Hematopoietic multipotent progenitor cell (in vitro differentiated cells): Measurements from ENCODE around the gene SLC25A26. TPM values are rescaled to one million over a fixed set of nuclear protein-coding genes. Genes with fewer than 3 reads are reported as not detected.

ENCODE experiments used
- DNase-seq, 3 donors: peaks; one replicate each; pipeline ENCODE4 v3.0.0-alpha.2; 2011 to 2015; ENCODE audit warnings: low read depth in 2 of 3, low spot score in 2 of 3
- total RNA-seq: library from RNA; depleted of rRNA; stranded (reverse); fragments of >200 nt; gene quantifications from one replicate; pipeline ENCODE4 v1.2.3, GENCODE V29; 2012

SLC25A26 gene, protein sequence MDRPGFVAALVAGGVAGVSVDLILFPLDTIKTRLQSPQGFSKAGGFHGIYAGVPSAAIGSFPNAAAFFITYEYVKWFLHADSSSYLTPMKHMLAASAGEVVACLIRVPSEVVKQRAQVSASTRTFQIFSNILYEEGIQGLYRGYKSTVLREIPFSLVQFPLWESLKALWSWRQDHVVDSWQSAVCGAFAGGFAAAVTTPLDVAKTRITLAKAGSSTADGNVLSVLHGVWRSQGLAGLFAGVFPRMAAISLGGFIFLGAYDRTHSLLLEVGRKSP
- total RNA-seq, result 22.1 TPM

DNA sequence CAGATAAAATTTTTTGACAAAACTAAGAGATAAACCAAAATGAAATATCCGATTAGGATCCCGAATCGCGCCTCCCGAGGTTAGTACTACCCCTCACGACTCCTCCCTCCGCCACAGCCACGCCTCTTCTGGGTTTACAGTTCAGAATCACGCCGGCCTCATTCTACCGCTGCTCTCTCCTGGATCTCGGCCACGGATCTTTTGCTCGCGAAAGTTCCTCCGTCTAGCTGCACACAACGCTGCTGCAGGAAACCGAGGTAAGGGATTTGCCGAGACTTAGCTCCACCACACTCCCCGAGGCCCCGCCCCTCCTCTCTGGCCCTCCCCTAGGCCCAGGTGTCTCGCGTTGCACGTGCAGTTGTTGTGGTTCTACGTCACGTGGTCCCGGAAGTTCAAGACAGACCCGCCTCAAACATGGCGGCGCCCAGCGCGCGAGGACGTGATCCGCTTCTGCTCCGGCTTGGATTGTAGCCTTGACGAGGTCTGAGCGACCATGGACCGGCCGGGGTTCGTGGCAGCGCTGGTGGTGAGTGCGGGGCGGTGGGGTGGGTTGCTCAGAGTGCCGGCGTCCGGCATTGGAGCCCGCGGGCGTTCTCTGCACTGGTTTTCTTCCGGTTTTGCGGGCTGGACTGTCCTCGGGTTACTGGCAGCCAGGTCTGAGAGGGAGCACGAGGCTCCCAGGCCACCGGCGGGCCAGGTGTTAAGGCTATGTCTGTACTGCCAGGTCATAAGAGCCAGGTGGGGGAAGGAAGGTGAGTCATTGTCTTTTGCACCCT, at the start of gene SLC25A26:
Gene SLC25A26, plus strand, starts transcription at position 400 of the 776 bp plus-strand sequence. Its CDS starts 94 bp downstream, at position 494.
- peak; percentile 94 to 98 (median 96) for DNase-seq

DNA sequence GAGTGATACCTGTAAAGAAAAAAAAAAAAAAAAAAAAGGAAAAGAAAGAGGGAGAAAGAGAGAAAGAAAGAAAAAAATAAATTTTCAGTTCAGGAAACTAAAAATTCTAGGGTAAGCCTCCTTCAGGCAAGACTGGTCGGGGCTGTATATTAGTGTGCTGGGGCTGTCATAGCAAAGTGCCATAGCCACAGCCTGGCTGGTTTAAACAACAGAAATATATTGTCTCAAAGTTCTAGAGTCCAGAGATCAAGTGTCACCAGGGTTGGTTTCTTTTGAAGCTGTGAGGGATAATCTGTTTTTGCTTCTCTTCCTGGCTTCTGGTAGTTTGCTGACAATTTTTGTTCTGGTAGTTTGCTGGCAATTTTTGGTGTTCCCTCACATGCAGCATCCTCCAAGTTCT, 48.4 kb upstream of the SLC25A26 start:
- no peak for DNase-seq

GRCh38 chr3:66177026-66177425, 43.8 kb upstream of the SLC25A26 start:
- no peak for DNase-seq

DNA sequence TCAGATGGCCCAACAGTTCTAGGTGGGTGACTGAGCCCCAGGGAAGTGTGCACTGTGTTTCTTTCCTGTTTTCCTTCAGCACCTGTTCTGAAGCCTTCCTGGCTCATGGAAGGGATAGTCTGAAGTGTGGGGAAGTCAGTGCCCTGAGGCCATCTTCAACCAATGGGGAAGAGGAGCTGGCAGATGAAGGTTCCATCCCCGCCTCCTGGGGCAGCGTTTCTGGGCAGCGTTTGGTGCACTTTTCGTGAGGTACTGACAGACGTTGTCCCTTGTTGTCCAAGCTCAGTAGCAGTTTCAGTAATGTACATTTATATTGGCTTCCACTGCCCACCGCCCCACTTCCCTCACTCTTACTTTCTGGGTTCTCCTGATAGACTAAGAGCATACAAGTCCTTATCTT, 42.6 kb upstream of the SLC25A26 start:
- DNase-seq, result no peak

DNA sequence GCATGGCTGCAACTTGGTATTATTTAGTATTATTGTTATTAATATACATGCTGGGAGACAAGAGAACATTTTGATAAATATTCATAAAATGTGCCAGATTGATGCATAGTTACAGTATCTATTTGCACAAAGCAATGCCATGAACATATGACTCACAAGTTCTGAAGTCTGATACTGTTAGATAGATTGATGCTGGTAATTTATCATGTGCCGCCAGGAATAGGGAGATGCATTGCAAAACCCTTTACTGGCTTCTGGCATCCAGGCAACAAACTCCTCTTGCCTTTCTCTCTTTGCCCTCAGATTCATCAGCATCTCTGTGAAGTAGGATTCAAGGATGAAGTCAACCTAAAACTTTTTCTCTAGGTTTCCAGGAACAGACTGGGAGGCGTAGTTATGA, 41.0 kb upstream of the SLC25A26 start:
- no peak for DNase-seq

DNA sequence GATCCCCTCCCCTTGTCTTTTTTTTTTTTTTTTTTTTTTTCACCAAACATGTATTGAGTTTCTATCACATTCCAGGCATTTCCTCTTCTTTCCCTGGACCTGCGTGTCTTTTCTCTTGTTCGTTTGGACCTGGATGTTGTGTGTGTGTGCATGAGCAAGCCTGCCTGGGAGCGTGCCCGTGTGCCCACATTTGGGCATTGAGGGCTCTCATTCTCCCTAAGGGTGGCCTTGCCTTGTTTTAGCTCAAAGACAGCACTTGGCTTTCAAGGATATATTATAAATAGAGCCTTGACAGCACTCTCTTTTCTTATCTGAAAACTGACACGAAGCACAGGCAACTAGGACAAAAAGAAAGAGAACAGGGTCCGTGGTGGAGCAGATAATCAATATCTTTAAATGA, 39.0 kb upstream of the SLC25A26 start:
- DNase-seq, result no peak

DNA sequence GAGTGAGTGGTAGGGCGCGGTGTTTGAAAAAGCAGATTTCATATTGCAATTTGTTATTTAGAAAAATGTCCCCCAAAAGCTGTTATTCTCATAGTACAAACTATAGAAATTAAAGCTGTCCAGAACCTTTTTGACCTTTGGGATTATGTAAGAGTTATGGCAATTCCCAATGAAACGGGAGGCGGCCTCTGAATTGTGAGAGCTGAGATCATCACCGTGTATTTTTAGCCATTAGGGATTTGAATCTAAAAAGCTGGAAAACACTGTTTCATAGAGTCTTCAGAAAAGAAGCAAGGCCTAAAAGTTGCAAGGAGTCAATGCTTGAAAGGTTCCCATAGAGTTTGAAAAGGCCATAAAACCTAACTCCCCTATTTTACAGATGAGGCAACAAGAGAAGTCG, 38.6 kb upstream of the SLC25A26 start:
- DNase-seq, result no peak

DNA sequence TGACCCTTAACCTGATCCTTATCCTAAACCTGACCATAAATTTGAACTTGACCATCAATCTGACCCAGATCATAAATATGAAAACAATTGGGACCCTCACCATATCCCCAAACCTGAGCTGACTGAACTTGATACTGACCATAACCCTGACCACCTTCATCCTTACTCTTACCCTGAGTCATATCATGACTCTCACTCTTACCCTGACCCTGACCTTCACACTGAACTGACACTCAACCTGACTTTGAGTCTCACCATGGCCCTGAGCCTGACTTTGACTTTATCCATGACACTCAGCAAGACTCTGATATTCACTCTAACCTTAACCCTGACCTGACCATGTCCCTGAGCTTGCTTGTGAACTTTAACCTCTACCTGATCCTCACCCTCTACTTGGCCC, 34.3 kb upstream of the SLC25A26 start:
- DNase-seq, result no peak

GRCh38 chr3:66195347-66195783, 25.4 kb upstream of the SLC25A26 start:
- peak in 2 of 3 donors; percentile 34 to 47 for DNase-seq

DNA sequence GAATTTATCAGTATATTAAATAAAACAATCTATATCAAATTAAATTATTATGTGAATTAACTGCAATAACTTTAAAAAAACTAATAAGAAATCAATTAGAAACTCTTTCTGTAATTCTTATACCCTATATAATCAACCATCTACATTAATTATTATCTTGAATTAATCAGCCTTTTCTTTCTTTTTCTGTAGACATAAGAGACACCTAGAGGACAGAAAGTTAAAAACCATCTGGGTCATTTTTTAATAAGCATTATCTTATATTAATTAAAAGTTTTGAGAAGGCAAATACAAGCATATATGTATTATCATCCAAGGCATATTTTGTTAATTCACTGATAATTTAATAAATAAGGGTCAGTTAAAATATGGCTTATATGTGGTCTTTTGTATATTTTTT, 24.2 kb upstream of the SLC25A26 start:
- no peak for DNase-seq

GRCh38 chr3:66198437-66199088, 22.2 kb upstream of the SLC25A26 start:
- DNase-seq, result no peak

DNA sequence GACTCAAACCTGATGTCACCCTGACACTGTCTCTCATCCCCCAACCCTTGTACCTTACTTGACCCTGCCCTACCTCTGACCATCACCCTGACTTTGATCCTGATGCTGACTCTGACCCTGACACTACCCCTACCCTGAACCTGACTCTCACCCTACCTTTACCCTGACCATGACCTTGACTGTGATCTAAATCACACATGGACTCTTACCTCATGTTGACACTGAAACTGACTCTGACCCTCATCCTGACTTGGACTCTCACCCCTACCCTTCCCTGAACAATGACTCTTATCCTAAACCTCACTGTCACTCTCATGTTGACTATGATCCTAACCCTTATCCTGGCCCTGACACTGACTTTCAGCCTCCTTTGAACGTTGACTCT, 21.7 kb upstream of the SLC25A26 start:
- no peak for DNase-seq

DNA sequence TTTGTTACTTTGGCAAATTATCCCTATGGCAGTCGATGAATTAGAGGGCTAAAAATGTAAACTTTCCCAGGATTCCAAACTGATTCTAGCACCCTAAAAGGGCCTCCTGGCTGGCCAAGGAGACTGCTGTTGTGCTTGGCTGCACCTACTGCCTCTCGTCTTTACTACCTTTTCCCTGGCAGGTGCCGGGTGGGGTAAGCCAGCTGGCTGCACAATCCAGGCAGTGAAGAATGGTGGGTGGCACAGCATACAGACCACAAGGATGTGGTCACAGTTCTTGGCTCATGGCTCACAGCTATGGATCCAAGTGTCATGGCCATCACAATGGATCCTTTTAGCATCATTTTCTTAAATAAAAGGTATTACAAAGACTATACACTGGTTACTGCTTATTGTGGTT, 20.7 kb upstream of the SLC25A26 start:
- no peak for DNase-seq

GRCh38 chr3:66200786-66201185, 20.0 kb upstream of the SLC25A26 start:
- DNase-seq, result no peak

DNA sequence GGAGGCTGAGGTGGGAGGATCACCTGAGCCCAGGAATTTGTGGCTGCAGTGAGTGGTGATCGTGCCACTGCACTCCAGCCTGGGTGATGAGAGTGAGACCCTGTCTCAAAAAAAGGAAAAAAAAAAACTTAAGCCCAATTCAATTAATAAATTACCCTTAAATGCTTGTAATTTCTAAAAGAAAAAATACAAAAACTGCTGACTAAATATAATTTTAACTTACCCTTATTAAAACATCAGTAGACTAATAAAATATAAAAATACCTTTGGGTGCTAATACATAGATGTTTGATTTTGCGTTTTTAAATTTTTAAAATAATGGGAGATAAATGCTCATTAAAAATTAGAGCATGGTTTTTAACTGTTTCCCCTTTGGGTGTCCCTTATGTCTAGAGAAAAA, 17.5 kb upstream of the SLC25A26 start:
- no peak for DNase-seq

DNA sequence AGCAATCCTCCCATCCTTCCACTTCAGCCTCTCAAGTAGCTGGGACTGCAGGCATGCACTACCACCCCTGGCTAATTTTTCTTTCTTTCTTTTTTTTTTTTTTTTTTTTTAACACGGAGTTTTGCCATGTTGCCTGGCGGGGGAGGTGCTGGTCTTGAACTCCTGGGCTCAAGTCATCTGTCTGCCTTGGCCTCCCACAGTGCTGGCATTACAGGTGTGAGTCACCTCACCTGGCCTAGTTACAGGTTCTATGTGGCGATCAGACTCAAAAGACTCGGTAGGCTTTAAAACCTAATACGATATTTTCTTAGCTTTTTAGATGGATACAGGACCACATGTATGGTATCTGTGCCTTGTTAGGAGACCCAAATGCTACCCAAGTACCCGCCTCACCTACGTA, 14.0 kb upstream of the SLC25A26 start:
- no peak for DNase-seq

DNA sequence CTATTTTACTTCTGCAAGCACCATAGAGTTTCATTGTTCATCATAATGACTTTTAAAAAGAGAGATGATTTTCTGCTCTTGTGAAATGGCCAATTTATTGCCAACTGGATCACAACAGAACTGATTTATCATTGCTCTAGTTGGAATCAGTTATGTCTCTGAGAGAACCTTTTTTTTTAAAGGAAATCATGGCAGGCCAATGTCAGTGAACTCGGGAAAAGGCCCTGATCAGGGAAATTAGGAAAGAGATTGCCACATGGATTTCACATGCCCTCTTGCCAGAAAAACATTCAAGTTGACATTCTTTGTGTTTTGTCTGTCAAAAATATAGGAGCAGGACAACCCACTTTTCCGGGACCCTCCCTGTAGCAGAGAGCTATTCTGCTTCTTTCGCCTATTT, 12.6 kb upstream of the SLC25A26 start:
- DNase-seq, result no peak

- DNase-seq, result no peak
Observed at GRCh38 chr3:66210687-66211295, 10.0 kb upstream of the SLC25A26 start.

GRCh38 chr3:66211779-66212178, 9.0 kb upstream of the SLC25A26 start:
- DNase-seq, result no peak

GRCh38 chr3:66215106-66215505, 5.7 kb upstream of the SLC25A26 start:
- DNase-seq, result no peak

DNA sequence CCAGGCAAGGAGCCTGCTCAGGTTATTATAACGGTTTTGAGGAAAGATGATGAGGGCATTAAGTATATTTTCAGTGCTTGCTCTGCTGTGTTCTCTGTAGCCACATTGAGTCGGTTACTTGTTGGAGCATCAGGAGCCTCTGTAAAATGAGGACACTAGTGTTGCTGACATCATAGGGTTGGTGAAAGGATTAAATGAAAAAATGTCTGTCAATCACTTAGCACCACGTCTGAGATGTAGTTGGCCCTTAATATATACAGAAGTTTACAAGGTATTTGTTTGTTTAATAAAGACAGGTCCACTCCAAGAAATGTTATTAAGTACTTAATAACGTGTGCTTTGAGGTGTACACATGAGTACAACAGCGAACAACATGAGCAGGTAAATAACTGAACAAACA, 735 bp upstream of the SLC25A26 start:
- DNase-seq, result peak in 1 of 3 donors; percentile 3
